Germinal center (tissue), 1 donor: ENCODE data around the gene SNAPC3.

Experiments used
- DNase-seq: peaks from one replicate; pipeline ENCODE4 v3.0.0; 2012; ENCODE audit warnings: mixed read lengths, low spot score

SNAPC3 gene

GRCh38 chr9:15492485-15493150 lies 69.9 kb downstream of the SNAPC3 start:
- no peak for DNase-seq

- DNase-seq: no peak
Measured at GRCh38 chr9:15498246-15498995, 75.7 kb downstream of the SNAPC3 start.

GRCh38 chr9:15499139-15499538 lies 76.5 kb downstream of the SNAPC3 start:
- DNase-seq: no peak

GRCh38 chr9:15501179-15501578 lies 78.5 kb downstream of the SNAPC3 start:
- no peak for DNase-seq

- DNase-seq: no peak
Measured at GRCh38 chr9:15501803-15502202, 79.1 kb downstream of the SNAPC3 start.

GRCh38 chr9:15505921-15506320 lies 83.2 kb downstream of the SNAPC3 start:
- peak; percentile 43 for DNase-seq

- DNase-seq: peak; percentile 73
Measured at GRCh38 chr9:15509931-15510788, 87.5 kb downstream of the SNAPC3 start.

- DNase-seq: peak; percentile 79
Measured at GRCh38 chr9:15510789-15511575, 88.3 kb downstream of the SNAPC3 start, which contains the start of gene PSIP1. Gene PSIP1 (minus strand): TSS chr9:15510970. CDS start chr9:15510188, 782 bp downstream.
